SH-SY5Y (cell line): ENCODE measurements around the gene FKBP5.

Experiments used
- GATA2 ChIP-seq: IDR thresholded peaks from 2 replicates; pipeline ENCODE4 v1.6.1; 2011; ENCODE audit warnings: mild to moderate bottlenecking, low read depth, low read length
- GATA3 ChIP-seq: IDR thresholded peaks from 2 replicates; pipeline ENCODE4 v1.6.1; 2011; ENCODE audit warnings: low read depth, mild to moderate bottlenecking, low read length, moderate library complexity

FKBP5 gene

GRCh38 chr6:35635601-35636597, 52.8 kb downstream of the FKBP5 start:
- TF ChIP-seq GATA2, result no peak

- TF ChIP-seq GATA2 (no peak), GATA3 (no peak)
These were observed 54.4 kb downstream of the FKBP5 start for GRCh38 chr6:35634316-35634715.

- no peak for TF ChIP-seq GATA2
- TF ChIP-seq GATA3, result no peak
These were observed 55.1 kb downstream of the FKBP5 start for GRCh38 chr6:35633579-35634089.

GRCh38 chr6:35629876-35630378, 58.8 kb downstream of the FKBP5 start:
- TF ChIP-seq GATA2 (no peak), GATA3 (no peak)

GRCh38 chr6:35626401-35626800, 62.3 kb downstream of the FKBP5 start:
- TF ChIP-seq GATA2, result no peak
- no peak for TF ChIP-seq GATA3

- TF ChIP-seq GATA2 (no peak), GATA3 (no peak)
These were observed 64.2 kb downstream of the FKBP5 start for GRCh38 chr6:35624341-35625070.

GRCh38 chr6:35622283-35622682, 66.4 kb downstream of the FKBP5 start:
- TF ChIP-seq GATA2 (no peak), GATA3 (no peak)

GRCh38 chr6:35620706-35621105, 68.0 kb downstream of the FKBP5 start:
- TF ChIP-seq GATA2 (no peak), GATA3 (no peak)

- TF ChIP-seq GATA2, result no peak
- TF ChIP-seq GATA3, result no peak
These were observed 75.0 kb downstream of the FKBP5 start for GRCh38 chr6:35613762-35614161.

GRCh38 chr6:35611240-35611639, 77.5 kb downstream of the FKBP5 start:
- TF ChIP-seq GATA2 (no peak), GATA3 (no peak)

- no peak for TF ChIP-seq GATA3
- no peak for TF ChIP-seq GATA2
These were observed 77.9 kb downstream of the FKBP5 start for GRCh38 chr6:35610830-35611229.

- TF ChIP-seq GATA3, result no peak
- no peak for TF ChIP-seq GATA2
These were observed 79.1 kb downstream of the FKBP5 start for GRCh38 chr6:35609588-35609987.

- no peak for TF ChIP-seq GATA3
- TF ChIP-seq GATA2, result no peak
These were observed 81.0 kb downstream of the FKBP5 start for GRCh38 chr6:35607517-35608233.

GRCh38 chr6:35605600-35605999, 83.1 kb downstream of the FKBP5 start:
- TF ChIP-seq GATA2, result no peak
- TF ChIP-seq GATA3, result no peak
